ENCODE measurements around the gene TMEM163. TPM values are rescaled to one million over a fixed set of nuclear protein-coding genes. Genes with fewer than 3 reads are reported as not detected.

TMEM163 gene
- total and polyA plus RNA-seq, 2 donors from 2014 or later: 2.6 to 5.9 TPM

- H3K27ac ChIP-seq (ENCODE audit: low read depth in 2 of 2, low read length in 2 of 2): no peak overlapping the region
- H3K9me3 ChIP-seq (ENCODE audit: control insufficient read depth in 2 of 3, insufficient read depth in 1 of 3, low read length in 3 of 3): no peaks in the 10 kb centered on the region
- intact Hi-C loops (cut with DNase I): no loop called here
- no peaks in the 10 kb centered on the region for H3K36me3 ChIP-seq (ENCODE audit: control insufficient read depth in 2 of 3, insufficient read depth in 3 of 3, low read length in 3 of 3)
- H3K9ac ChIP-seq (ENCODE audit: low read length in 3 of 3): no peak overlapping the region
- DNase-seq: no peak
- FAIRE-seq: no peak
- H3K4me1 ChIP-seq (ENCODE audit: control insufficient read depth in 2 of 3, insufficient read depth in 2 of 3, low read depth in 1 of 3, low read length in 3 of 3): no peaks in the 10 kb centered on the region
- no peak for TF ChIP-seq CTCF (IDR thresholded peaks at IDR 0.05; ENCODE audit: borderline replicate concordance, extremely low read depth, insufficient read depth)
- H3K27me3 ChIP-seq (ENCODE audit: control insufficient read depth, insufficient read depth, low read length): no peaks in the 10 kb centered on the region
- H3K4me3 ChIP-seq (ENCODE audit: low read length in 3 of 3): no peak overlapping the region
Observed at GRCh38 chr2:134574611-134575330, 144.0 kb downstream of the TMEM163 start.

GRCh38 chr2:134573724-134574123 is 145.1 kb downstream of the TMEM163 start:
- no peak for TF ChIP-seq CTCF (IDR thresholded peaks at IDR 0.05; ENCODE audit: borderline replicate concordance, extremely low read depth, insufficient read depth)
- Histone ChIP-seq H3K4me1 (ENCODE audit: control insufficient read depth in 2 of 3, insufficient read depth in 2 of 3, low read depth in 1 of 3, low read length in 3 of 3) (no peaks in the 10 kb centered on the region), H3K36me3 (ENCODE audit: control insufficient read depth in 2 of 3, insufficient read depth in 3 of 3, low read length in 3 of 3) (no peaks in the 10 kb centered on the region), H3K27me3 (ENCODE audit: control insufficient read depth, insufficient read depth, low read length) (no peaks in the 10 kb centered on the region), H3K27ac (ENCODE audit: low read depth in 2 of 2, low read length in 2 of 2) (no peak overlapping the region), H3K9me3 (ENCODE audit: control insufficient read depth in 2 of 3, insufficient read depth in 1 of 3, low read length in 3 of 3) (no peaks in the 10 kb centered on the region), H3K4me3 (ENCODE audit: low read length in 3 of 3) (no peak overlapping the region), H3K9ac (ENCODE audit: low read length in 3 of 3) (no peak overlapping the region)
- FAIRE-seq (no peak), DNase-seq (no peak)
- intact Hi-C loops (cut with DNase I): no loop called here

GRCh38 chr2:134573085-134573370 is 145.8 kb downstream of the TMEM163 start:
- Histone ChIP-seq H3K27me3 (ENCODE audit: control insufficient read depth, insufficient read depth, low read length) (no peaks in the 10 kb centered on the region), H3K4me3 (ENCODE audit: low read length in 3 of 3) (no peak overlapping the region), H3K9me3 (ENCODE audit: control insufficient read depth in 2 of 3, insufficient read depth in 1 of 3, low read length in 3 of 3) (no peaks in the 10 kb centered on the region), H3K9ac (ENCODE audit: low read length in 3 of 3) (no peak overlapping the region), H3K27ac (ENCODE audit: low read depth in 2 of 2, low read length in 2 of 2) (no peak overlapping the region), H3K36me3 (ENCODE audit: control insufficient read depth in 2 of 3, insufficient read depth in 3 of 3, low read length in 3 of 3) (no peaks in the 10 kb centered on the region), H3K4me1 (ENCODE audit: control insufficient read depth in 2 of 3, insufficient read depth in 2 of 3, low read depth in 1 of 3, low read length in 3 of 3) (no peaks in the 10 kb centered on the region)
- FAIRE-seq (no peak), DNase-seq (no peak)
- TF ChIP-seq CTCF (IDR thresholded peaks at IDR 0.05; ENCODE audit: borderline replicate concordance, extremely low read depth, insufficient read depth): no peak
- intact Hi-C loops (cut with DNase I): no loop called here
